HCEC 1CT (cell line): Measurements from ENCODE around the gene SLC13A2.
"Not testable (repeated sequence)": the region's sequence is repeated elsewhere in the genome, so short reads cannot be mapped to it uniquely, and the experiment has no call there.

ENCODE experiments used
- DNase-seq: peaks from one replicate; pipeline ENCODE4 v3.0.0-alpha.2; 2017

Gene SLC13A2

GRCh38 chr17:28519236-28519635, 45.8 kb downstream of the SLC13A2 start:
- no peak for DNase-seq

GRCh38 chr17:28520687-28521086, 47.2 kb downstream of the SLC13A2 start:
- DNase-seq, result no peak

GRCh38 chr17:28521311-28522085, 48.1 kb downstream of the SLC13A2 start:
- DNase-seq, result no peak

- DNase-seq, result not testable (repeated sequence)
Measured at GRCh38 chr17:28522281-28522680, 48.8 kb downstream of the SLC13A2 start.

GRCh38 chr17:28523186-28523585, 49.7 kb downstream of the SLC13A2 start:
- no peak for DNase-seq

GRCh38 chr17:28523876-28524275, 50.4 kb downstream of the SLC13A2 start:
- DNase-seq, result no peak

GRCh38 chr17:28524476-28525424, 51.3 kb downstream of the SLC13A2 start:
- peak; percentile 42 for DNase-seq

- DNase-seq, result no peak
Measured at GRCh38 chr17:28526381-28526780, 52.9 kb downstream of the SLC13A2 start.

GRCh38 chr17:28527181-28527681, 53.8 kb downstream of the SLC13A2 start:
- DNase-seq, result no peak

GRCh38 chr17:28527859-28528258, 54.4 kb downstream of the SLC13A2 start:
- DNase-seq, result no peak

GRCh38 chr17:28528327-28529012, 55.0 kb downstream of the SLC13A2 start:
- DNase-seq, result no peak

- DNase-seq, result no peak
Measured at GRCh38 chr17:28529013-28529400, 55.6 kb downstream of the SLC13A2 start.

- no peak for DNase-seq
Measured at GRCh38 chr17:28530250-28530649, 56.8 kb downstream of the SLC13A2 start.

- no peak for DNase-seq
Measured at GRCh38 chr17:28530926-28531325, 57.5 kb downstream of the SLC13A2 start.

GRCh38 chr17:28532050-28532960, 58.9 kb downstream of the SLC13A2 start:
- no peak for DNase-seq

GRCh38 chr17:28533091-28533807, 59.8 kb downstream of the SLC13A2 start:
- DNase-seq, result no peak

- DNase-seq, result no peak
Measured at GRCh38 chr17:28534740-28535375, 61.4 kb downstream of the SLC13A2 start.

GRCh38 chr17:28536532-28537218, 63.2 kb downstream of the SLC13A2 start:
- DNase-seq, result no peak

GRCh38 chr17:28537219-28537610, 63.8 kb downstream of the SLC13A2 start:
- DNase-seq, result no peak

- DNase-seq, result no peak
Measured at GRCh38 chr17:28538296-28538895, 65.0 kb downstream of the SLC13A2 start.
